T47D (cell line): ENCODE data around the gene ZC3H7B.
A peak's percentile ranks its signal among the peaks of the same experiment; 100 is the strongest.

Experiments used
- DNase-seq, 2 experiments: peaks; one replicate each; pipeline versions ENCODE4 v3.0.0 to v3.0.0-alpha.2; 2011 to 2012; ENCODE audit warnings: low read depth in 1 of 2, low spot score in 1 of 2
- JUND ChIP-seq: IDR thresholded peaks from 2 replicates; pipeline ENCODE4 v1.6.1; 2012; ENCODE audit warnings: low read depth
- in situ Hi-C: cut with HindIII; loops from 2 replicates; pipeline ENCODE4 v1.10.0; 2016; ENCODE audit warnings: low sequenced_read_pairs, low pct_unique_long_range_greater_than_20kb

Gene ZC3H7B

DNA sequence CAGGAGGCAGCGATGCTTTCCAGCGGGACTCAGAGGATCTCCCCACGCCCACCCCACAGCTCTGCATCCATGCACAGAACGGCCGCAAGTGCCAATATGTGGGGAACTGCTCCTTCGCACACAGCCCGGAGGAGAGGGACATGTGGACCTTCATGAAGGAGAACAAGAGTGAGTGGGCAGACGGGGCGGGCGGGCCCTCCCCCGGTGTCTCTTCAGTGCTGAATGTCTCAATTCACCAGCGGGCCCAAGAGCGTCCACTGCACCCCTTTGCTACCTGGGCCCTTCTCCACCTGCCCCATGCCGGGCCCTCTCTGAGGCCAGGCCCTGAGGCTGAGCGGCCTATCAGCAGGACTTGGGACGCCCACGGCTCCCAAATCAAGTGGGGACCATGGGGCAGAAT, 54.6 kb downstream of the ZC3H7B start:
- TF ChIP-seq JUND, result no peak
- no peak for DNase-seq
- in situ Hi-C loops, result no loop called here

DNA sequence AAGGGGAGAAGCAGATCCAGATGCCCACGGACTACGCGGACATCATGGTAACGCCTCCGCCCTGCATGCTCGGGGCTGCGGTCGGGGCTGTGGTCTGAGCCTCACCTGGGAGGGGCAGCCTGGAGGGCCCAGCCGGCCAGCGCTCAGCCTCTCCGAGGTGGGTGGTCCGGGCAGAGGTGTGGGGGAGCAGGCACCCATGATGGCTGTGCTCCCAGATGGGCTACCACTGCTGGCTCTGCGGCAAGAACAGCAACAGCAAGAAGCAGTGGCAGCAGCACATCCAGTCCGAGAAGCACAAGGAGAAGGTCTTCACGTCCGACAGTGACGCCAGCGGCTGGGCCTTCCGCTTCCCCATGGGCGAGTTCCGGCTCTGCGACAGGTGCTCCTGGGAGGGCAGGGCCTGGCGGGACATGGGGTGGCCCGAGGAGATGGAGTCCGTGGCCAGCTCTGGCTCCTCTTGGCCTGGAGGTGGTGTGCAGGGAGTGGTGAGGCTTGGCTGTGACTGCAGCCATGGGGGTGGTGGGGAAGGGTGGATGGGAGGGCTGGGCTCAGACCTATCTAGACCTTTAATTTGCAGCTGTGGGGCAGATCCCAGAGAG, 55.2 kb downstream of the ZC3H7B start:
- no peak for TF ChIP-seq JUND
- in situ Hi-C loops, result no loop called here
- no peak for DNase-seq

DNA sequence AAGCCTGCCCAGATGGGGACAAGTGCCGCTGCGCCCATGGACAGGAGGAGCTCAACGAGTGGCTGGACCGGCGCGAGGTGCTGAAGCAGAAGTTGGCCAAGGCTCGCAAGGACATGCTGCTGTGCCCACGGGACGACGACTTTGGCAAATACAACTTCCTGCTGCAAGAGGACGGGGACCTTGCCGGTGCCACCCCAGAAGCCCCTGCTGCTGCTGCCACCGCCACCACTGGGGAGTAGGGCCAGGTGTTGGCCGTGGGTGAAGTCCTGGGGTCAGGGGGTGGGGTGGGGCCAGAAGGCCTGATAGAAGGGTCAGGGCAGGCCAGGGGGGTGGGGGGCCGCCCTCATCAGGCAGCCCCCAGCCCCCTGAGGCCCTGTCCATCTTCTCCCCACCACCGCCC, 55.9 kb downstream of the ZC3H7B start:
- DNase-seq, result no peak
- in situ Hi-C loops, result no loop called here
- TF ChIP-seq JUND, result no peak

DNA sequence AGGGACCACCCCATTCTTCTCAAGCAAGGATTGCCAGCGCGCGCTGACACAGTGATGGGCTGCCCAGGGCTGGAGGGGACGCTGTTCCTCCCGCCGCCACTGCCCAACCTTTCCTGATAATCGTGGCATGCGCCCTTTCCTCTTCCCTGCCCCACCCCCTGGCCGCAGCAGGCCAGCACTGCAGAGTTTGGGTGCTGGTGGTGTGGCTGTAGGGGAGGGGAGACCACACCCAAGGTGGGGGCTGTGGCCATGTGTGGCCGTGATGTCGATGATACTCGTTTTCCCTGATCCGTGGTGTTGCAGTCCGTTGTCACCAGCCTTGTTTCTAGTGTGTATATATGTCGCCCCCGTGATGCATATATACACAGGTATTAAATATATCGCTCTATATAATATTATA, 57.6 kb downstream of the ZC3H7B start:
- in situ Hi-C loops, result no loop called here
- DNase-seq, result no peak

DNA sequence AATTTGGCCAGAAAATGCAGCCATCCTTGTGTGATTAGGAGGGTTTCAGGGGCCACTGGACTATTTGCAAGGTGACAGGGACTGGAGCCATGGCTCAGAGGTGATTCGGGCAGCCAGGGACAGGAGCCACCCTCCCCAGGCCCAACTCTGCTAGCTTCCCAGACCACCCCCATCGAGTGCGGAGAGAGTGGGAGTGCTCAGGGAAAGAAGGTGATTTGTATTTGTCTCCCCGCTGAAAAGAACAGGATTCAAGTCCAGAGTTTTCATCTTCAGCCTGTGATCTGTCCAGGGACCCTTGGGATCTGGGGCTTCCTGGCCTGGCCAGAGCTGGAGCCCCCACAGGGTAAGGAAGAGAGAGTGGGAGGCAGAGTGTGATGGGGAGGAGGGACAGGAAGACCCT, 58.1 kb downstream of the ZC3H7B start:
- no peak for DNase-seq
- TF ChIP-seq JUND, result no peak
- in situ Hi-C loops, result no loop called here

More for the DNA sequence above, 57.6 kb downstream of the ZC3H7B start:
- no peak for TF ChIP-seq JUND

DNA sequence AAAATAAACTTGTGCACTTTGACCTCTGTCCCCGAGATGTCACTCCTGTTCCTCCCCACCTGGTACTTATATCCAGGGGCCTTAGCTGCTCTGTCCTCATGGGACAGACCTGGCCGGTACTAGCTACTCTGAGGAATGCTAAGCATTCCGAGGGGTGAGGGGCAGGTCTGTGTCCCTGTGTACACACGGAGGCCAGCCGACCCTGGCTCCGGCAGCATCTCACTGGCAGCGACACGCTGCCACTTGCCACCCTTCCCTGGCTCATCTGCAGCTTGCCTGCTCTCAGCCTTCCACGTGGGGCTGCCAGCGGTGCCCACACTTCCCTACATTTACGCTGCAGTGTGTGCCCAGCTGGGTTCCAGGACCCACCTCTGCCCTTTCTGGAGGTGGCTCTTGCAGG, 58.8 kb downstream of the ZC3H7B start:
- in situ Hi-C loops, result no loop called here
- TF ChIP-seq JUND, result no peak
- peak in 1 of 2 experiments; percentile 61 for DNase-seq

DNA sequence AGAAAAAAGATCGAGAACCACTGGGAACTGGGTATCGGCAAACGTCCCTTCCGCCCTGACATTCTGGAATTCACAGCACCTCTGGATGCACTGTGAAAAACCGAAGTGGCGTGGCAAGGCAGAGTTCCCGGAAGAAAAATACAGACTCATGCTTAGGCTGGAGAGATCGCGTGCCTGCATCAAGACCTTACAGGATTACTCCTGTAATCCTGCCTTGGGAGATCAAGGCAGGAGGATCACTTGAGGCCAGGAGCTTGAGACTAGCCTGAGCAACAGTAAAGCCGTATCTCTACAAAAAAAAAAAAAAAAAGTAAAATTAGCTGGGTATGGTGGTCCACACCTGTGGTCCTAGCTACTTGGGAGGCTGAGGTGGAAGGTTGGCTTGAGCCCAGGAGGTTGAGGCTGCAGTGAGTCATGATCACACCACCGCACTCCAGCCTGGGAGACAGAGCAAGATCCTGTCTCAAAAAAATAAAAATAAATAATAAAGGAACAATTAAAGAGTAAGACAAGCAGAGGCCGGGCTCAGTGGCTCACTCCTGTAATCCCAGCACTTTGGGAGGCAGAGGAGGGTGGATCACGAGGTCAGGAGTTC, 60.5 kb downstream of the ZC3H7B start:
- no peak for DNase-seq
- TF ChIP-seq JUND, result no peak
- in situ Hi-C loops, result no loop called here

DNA sequence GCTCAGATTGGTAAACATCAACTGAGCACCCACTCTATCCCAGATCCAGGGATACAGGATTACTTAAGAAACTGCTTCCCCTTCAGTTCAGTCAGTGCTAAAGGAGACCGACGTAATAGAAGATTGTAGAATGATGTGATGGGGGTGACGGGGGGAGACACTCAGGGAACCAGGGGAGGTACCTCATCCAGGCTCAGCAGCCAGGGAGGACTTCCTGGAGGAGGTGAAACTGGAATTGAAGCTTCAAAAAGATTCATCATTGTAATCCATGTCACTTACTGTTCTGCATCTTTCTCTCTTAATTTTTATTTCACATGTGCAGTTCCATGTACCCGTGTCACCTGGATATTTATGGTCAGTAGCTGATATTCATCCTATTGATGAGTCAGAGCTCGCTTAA, 61.3 kb downstream of the ZC3H7B start:
- TF ChIP-seq JUND, result no peak
- no peak for DNase-seq
- in situ Hi-C loops, result no loop called here

DNA sequence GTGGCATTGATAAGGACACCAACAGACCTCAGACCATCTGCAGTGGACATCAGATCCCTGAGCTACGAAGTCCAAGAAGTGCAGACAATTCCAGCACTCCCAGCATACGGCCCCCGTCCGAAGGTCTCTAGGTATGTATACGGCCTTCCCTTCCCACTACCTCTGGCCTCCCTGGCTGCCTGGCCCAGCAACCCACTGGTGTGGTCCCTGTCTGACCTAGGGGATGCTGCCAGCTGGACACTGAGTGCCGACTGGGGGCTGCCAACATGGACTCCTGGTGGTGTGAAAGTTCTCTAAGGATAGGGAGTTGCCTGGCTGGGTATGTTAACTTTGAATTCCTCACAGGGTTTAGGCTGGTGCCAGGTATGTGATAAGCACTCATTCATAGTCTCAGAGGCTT, 62.9 kb downstream of the ZC3H7B start:
- no peak for TF ChIP-seq JUND
- in situ Hi-C loops, result no loop called here
- DNase-seq, result no peak

DNA sequence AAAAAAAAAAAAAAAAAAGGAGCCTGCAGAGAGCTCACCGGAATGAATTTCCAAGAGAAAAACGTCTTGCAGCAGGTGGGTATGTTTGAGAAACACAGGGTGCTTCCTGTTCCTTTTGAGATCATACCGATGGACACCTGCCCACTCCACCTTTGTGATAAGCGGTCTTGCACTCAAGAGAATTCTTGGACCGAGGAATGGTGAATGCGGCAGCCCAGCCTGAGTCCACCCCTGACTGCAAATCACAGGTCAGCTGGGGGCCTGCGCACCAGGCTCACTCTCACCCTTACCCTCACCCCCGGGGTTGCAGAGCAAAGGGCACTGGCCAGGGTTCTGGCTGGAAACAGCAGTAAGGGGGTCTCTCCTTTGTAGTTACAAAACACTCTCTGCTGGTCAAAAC, 63.6 kb downstream of the ZC3H7B start:
- no peak for DNase-seq
- TF ChIP-seq JUND, result no peak
- in situ Hi-C loops, result no loop called here

DNA sequence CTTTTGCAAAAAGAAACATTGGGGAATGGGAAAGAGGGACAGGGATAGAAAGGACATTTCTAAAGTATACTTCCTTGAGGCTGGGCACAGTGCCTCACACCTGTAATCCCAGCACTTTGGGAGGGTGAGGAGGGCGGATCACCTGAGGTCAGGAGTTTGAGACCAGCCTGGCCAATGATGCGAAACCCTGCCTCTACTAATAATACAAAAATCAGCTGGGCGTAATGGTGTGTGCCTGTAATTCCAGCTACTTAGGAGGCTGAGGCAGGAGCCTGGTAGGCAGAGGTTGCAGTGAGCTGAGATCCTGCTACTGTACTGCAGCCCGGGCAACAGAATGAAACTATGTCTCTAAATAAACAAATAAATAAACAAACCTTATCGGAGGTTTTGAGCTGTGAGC, 64.1 kb downstream of the ZC3H7B start:
- no peak for DNase-seq
- in situ Hi-C loops, result no loop called here
- TF ChIP-seq JUND, result no peak

DNA sequence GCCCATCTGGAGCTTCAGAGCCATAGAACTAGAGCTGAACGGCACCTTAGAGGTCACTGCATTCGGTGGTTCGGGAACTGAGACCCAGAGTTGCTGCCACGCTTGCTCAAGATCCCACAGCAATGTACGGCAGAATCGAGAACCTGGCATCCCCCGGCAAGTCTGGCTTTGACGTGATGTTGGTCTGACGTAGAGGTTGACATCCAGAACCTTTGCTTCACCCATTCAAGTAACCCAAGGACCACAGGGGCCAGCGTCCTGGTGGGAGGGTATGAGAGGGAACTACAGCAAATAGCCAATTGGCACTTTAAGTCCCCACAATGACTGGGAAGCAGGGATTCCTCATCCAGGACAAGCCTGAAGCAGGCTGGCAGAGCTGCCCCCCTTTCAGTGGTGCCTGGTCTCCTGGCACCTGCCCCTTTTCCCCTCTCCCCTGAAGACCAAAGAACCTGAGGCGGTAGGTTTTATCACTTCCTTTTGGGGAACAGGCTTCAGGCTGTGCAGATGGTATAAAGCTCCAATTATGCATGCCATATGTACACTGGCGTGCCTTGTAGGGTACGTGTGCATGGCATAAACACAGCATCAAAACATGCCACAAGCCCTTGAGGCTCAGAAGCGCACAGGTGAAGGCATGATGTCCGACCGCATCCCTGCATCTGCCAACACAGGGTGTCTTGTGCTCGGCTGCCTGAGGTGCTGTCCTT, 65.2 kb downstream of the ZC3H7B start:
- no peak for TF ChIP-seq JUND
- DNase-seq, result no peak
- in situ Hi-C loops, result no loop called here

DNA sequence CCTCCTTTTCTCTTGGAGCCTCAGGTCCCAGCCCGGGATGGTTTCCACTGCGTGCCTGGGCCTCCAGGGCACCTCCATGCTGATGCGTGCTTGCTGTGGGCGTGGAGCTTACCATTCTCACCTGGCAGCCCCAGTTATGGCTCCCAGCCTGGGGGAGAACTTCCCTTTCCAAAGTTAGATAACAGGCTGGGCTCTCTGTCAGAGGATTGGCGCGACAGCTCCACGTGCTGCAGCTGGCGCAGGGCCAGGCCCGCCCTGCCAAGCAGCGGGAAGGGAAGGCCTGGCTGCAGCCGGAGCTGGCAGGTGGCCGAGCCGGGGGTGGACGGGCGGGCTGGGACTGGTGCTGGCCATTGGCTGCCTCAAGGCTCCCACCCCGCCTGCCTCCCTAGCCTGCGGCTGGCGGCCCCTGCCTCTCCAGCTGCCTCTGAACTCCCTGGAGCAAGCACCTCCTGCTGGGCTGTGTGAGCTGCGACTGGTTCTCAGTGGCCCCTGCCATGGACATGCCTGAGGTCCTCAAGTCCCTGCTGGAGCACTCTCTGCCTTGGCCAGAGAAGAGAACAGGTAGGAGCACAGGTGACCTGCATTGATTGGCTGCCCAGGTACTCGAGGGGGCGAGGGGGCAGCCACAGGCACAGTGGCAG, 65.8 kb downstream of the ZC3H7B start:
- TF ChIP-seq JUND, result no peak
- in situ Hi-C loops, result no loop called here
- peak; percentile 68 to 84 for DNase-seq
